GM21619 (cell line): ENCODE measurements around the gene ATF5.

Experiments used
- ATAC-seq: cut with Tn5 transposase; IDR thresholded peaks from one replicate; pipeline ENCODE4 v1.9.1; 2021; ENCODE audit not compliant: unreplicated experiment

The ATF5 gene, protein sequence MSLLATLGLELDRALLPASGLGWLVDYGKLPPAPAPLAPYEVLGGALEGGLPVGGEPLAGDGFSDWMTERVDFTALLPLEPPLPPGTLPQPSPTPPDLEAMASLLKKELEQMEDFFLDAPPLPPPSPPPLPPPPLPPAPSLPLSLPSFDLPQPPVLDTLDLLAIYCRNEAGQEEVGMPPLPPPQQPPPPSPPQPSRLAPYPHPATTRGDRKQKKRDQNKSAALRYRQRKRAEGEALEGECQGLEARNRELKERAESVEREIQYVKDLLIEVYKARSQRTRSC

DNA sequence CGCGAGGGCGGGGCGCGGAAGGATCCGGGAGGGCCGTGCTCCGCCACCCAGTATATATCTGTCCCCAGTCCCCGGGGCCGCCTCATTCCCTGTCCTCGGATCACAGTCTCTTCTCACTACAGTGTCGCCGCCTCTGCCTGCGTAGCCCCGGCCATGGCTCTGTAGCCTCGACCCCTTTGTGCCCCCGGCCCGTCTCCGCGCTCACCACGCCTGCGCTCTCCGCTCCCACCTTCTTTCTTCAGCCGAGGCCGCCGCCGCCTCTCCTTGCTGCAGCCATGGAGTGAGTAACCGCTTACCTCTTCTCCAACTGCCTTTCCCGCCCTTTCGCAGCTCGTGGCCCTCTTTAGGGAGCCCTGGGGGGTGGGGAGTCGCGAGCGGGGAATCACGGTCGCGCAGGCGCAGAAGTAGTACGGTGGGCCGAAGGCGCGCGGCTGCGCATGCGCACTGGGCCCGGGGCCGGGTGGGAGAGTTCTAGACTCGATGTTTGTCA lies at the start of gene ATF5, which contains the start of gene NUP62:
Gene ATF5 (plus strand): TSS at position 85 of the 490 bp plus-strand sequence. CDS start 1,646 bp downstream, outside the sequence.
Gene NUP62 (minus strand): TSS at position 384 of the 490 bp plus-strand sequence. CDS start 19,697 bp downstream, outside the sequence.
- peak; percentile 44 for ATAC-seq

DNA sequence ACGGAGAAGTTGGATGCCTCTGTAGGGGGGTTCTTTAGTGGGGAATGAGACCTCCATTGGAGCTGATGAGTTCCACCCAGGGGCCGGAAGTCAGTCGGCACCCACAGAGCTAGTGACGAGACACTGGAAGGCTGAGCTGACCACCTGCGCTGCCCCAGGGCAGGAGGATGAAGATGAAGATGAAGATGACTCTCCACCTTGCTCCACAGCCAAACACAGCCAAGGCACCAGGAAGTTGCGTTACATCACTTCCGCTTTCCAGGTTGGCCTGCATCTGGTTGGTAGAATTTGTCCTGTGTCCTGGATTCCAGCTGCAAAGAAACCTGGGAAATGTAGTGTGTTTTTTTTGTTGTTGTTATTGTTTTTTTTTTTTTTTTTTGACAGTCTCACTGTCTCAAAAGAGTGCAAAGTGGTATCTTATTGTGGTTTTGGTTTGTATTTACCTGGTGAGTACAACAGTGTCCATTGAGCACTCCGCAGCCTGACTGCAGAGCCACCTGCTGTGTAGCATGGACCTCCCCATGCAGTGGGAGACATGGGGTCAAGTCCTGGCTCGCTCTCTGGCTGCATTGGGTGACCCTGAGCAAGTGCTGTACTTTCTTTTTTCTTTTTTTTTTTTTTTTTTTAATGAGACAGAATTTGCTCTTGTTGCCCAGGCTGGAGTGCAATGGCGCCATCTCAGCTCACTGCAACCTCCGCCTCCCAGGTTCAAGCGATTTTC lies 49.6 kb upstream of the ATF5 start:
- no peak for ATAC-seq

DNA sequence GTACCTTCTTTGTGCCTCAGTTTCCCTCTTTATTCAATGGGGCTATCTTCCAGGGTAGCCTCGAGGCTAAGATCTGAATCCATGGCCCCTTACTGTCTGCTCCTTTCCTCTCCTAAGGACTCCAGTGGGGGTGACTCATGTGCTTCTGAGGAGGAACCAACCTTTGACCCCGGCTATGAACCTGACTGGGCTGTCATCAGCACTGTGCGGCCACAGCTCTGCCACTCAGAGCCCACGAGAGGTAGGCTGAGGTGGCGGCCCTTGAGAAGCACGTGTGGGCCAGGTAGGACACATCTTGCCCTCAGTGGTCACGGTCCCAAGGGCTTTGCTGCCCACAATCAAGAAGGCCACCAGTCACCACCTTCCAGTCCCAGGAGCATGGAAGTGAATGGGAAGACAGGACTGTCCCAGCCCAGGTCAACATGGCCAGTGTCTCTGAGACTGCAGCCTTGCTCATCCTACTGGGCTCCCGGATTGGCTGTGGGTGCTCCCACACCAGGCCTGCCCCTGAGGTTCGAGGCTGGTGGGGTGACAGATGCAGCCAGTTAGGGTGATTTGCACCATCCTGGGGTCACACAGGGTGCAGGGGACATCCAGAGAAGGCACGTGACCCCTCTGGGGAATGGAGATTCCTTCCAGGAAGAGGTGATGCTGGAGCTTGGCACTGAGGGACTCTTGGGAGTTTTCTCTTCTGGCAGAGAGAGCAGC lies 48.7 kb upstream of the ATF5 start:
- ATAC-seq = no peak

DNA sequence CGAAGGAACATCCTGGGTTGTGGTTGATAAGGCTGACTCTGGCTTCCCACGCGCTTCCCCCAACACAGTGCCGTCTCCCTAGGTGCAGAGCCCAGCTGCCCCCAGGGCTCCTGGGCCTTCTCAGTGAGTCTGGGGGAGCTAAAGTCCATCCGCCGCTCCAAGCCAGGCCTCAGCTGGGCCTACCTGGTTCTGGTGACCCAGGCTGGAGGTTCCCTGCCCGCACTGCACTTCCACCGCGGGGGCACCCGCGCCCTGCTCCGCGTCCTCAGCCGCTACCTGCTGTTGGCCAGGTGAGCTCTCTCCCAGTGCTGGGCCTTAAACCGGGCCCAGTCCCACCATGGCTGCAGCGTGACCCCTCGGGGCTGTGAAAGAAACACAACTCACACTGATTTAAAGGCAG lies 47.8 kb upstream of the ATF5 start:
- no peak for ATAC-seq

- ATAC-seq = no peak
These were observed 47.2 kb upstream of the ATF5 start for GRCh38 chr19:49881672-49882394.

GRCh38 chr19:49882643-49883042 lies 46.4 kb upstream of the ATF5 start:
- no peak for ATAC-seq

DNA sequence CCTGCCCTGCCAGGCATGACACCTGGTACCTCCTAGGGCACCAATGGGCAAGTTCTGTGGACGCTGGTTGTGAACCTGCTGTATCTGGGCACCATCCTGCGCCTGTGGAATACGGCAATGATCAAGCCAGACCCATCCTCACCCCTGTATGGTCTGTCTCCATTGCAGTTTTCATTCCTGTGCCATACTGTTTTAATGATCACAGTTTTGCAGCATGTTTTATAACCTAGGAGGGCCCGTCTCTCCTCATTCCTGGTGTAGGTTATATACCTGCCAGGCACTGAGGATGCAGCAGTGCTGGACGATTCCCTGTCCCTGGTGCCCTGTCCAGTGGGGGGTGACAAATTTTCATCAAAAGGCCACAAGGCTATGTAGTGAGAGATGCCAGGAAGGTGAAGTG lies 45.9 kb upstream of the ATF5 start:
- ATAC-seq = no peak

GRCh38 chr19:49884109-49884508 lies 44.9 kb upstream of the ATF5 start:
- no peak for ATAC-seq

- ATAC-seq = no peak
These were observed 44.2 kb upstream of the ATF5 start for GRCh38 chr19:49884760-49885159.

- no peak for ATAC-seq
These were observed 41.9 kb upstream of the ATF5 start for GRCh38 chr19:49887037-49887664.

- ATAC-seq = no peak
These were observed 41.1 kb upstream of the ATF5 start for GRCh38 chr19:49887665-49888509.

GRCh38 chr19:49888510-49888824 lies 40.5 kb upstream of the ATF5 start:
- ATAC-seq = no peak

- ATAC-seq = no peak
These were observed 39.8 kb upstream of the ATF5 start for GRCh38 chr19:49889038-49889686.

GRCh38 chr19:49889687-49890348 lies 39.2 kb upstream of the ATF5 start:
- no peak for ATAC-seq

- ATAC-seq = no peak
These were observed 38.4 kb upstream of the ATF5 start for GRCh38 chr19:49890349-49891311.

DNA sequence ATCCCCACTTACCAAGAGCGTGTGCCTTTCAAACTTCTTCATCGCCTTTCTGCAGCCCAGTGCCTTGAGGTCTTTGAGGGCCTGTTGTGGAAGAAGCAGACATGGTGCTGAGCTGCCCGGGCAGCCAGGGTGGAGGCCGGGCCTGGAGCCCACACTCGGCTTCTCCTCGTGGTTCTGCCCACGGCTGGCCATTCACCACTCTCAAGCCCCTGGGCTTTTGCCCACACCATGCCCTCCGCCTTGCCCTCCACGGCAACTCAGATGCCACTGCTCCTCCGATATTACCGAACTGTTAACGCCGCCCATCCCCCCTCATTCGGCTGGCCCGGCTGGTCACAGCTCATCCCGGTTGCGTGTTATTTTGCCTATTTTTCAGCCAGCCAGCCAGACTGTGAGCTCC lies 37.6 kb upstream of the ATF5 start:
- ATAC-seq = no peak

DNA sequence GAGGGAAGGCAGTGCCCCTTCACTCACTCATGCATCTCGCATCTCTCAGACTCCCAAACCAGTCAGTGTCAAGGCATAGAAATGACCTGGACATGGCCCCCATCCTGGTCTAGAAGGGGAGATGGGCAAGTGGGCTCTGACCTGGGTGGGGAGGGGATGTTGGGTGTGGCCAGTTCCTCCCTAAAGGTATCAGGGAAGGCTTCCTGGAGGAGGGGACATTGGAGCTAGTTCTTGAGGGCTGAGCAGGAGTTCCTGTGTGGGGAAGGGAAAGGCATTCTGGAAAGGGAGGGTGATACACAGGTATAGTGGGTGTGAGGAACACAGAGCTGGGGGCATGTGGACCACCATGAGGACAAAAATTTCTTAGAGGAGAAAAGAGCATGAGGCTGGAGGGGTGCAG lies 36.3 kb upstream of the ATF5 start:
- no peak for ATAC-seq
